ENCODE data around the gene EDDM13.
"Not testable (repeated sequence)": the region's sequence is repeated elsewhere in the genome, so short reads cannot be mapped to it uniquely, and the experiment has no call there.

Gene EDDM13

GRCh38 chr19:56295531-56296455, 23.2 kb downstream of the EDDM13 start:
- DNase-seq (ENCODE audit: low read depth), result no peak

DNA sequence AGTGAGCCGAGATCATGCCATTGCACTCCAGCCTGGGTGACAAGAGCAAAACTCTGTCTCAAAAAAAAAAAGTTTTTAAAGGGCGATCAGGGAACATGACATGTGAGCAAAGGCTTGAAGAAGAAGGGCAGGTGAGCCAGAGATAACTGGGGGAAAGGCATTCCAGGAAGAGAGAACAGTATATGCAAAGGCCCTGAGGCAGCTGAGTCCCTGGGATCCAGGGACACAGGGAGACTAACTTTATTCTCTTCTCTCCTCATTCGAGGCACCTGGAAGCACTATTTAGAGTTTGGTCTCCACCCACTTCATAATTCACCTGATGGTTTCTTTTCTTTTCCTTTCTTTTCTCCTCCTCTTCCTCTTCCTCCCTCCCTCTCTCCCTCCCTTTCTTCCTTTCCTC, 24.5 kb downstream of the EDDM13 start:
- no peak for DNase-seq (ENCODE audit: low read depth)

GRCh38 chr19:56299688-56300087, 27.1 kb downstream of the EDDM13 start:
- no peak for DNase-seq (ENCODE audit: low read depth)

DNA sequence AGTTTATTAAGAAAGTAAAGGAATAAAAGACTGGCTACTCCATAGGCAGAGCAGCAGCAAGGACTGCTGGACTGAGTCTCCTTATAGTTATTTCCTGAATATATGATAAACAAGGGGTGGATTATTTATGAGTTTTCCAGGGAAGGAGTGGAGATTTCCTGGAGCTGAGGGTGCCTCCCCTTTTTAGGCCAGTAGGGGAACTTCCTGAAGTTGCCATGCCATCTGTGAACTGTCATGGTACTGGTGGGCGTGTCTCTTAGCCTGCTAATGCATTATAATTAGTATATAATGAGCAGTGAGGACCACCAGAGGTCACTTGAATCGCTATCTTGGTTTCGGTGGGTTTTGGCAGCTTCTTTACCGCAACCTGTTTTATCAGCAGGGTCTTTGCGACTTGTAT, 28.6 kb downstream of the EDDM13 start:
- DNase-seq (ENCODE audit: low read depth), result no peak

DNA sequence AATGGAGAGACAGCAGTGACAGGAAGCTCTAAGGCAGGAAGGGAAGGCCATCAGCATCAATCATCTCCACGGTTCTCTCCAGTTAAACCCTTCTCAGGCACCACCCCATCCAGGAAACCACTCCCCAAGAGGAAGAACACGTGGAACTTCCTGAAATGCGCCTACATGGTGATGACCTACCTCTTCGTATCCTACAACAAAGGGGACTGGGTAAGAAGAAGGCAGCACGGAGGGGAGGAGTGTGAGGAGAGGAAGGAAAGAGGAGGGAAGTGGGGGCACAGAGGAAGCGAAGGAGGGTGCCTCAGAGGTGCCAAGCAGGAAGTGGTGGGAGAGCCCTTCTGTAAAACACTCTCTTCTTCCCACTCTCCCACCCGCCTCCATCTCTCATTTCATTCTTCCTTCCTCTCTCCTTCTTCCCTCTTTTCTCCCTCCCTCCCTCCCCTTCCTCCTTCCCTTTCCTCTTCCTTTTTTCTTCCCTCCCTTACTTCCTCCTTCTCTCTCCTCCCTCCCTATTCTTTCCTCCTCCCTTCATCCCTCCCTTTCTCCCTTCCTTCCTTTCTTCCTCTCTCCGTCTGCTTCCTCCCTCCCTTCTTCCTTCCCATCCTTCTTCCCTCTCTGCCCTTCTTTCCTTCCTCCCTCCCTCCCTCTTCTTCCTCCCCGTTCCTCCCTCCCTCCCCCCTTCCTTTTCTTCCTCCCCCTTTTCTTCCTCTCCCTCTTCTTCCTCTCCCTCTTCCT, 29.5 kb downstream of the EDDM13 start:
- DNase-seq (ENCODE audit: low read depth), result no peak

- no peak for DNase-seq (ENCODE audit: low read depth)
These were observed 31.7 kb downstream of the EDDM13 start for GRCh38 chr19:56304243-56304642.

- DNase-seq (ENCODE audit: low read depth), result no peak
These were observed 33.5 kb downstream of the EDDM13 start for GRCh38 chr19:56306016-56306415.

DNA sequence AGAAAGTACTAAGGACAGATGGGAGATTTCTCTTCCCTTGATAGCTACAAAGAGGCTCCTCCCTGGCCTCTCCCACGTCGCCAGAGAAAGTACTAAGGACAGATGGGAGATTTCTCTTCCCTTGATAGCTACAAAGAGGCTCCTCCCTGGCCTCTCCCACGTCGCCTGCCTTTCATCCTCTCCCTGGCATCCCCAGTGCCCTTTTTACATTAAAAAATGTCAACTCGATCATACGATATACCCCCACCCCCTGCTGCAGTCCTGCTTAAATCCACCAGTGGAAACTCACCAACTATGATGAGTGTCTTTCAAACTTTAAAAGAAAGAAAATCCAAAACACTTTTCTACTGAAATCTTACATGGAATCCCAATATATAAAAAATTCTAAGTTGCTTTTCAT, 34.5 kb downstream of the EDDM13 start:
- DNase-seq (ENCODE audit: low read depth), result not testable (repeated sequence)

GRCh38 chr19:56308792-56309191, 36.2 kb downstream of the EDDM13 start:
- no peak for DNase-seq (ENCODE audit: low read depth)

- DNase-seq (ENCODE audit: low read depth), result peak; percentile 17
These were observed 37.1 kb downstream of the EDDM13 start for GRCh38 chr19:56309511-56310185.

DNA sequence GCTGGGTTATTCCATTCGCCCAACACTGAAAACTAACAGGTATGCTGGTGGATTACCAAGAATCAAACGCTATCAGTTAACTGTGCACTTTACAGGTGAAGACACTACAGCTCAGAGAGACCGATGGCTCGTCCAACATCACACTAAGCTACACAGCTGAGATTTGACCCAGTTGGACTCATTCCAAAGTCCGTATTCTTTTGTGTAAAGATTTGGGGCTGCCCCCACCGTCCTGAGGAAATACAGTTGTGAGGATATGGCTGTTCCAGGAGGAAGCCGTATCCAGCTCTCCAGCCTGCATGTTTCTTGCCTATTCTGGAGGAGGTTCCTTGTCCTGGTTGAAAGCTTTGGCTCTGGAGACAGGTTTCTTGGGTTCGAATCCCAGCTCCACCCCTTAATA, 37.9 kb downstream of the EDDM13 start:
- no peak for DNase-seq (ENCODE audit: low read depth)

GRCh38 chr19:56312342-56312741, 39.8 kb downstream of the EDDM13 start:
- no peak for DNase-seq (ENCODE audit: low read depth)

- no peak for DNase-seq (ENCODE audit: low read depth)
These were observed 40.5 kb downstream of the EDDM13 start for GRCh38 chr19:56312787-56313657.

DNA sequence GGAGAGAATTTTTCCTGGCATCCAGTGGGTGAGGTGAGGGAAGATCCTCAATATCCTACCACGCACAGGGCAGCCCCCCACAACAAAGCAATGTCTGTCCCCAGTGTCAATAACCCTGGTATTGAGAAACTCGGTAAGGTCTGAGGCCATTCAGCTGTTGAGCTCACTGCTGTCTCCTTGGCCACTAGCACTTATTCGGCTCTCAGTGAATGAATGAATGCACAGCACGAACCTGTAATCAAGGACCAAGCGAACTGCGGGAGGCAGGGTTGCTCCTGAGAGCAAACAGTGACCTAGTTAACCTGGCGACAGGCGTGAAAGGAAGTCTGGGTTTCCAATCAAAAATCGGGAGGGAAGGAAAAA, 41.5 kb downstream of the EDDM13 start:
- no peak for DNase-seq (ENCODE audit: low read depth)

GRCh38 chr19:56314381-56315076, 42.0 kb downstream of the EDDM13 start, which contains the start of gene ZSCAN5A:
Gene ZSCAN5A (minus strand): TSS chr19:56314839. CDS start chr19:56225046, 89,793 bp downstream.
- peak; percentile 97 for DNase-seq (ENCODE audit: low read depth)

- peak; percentile 98 for DNase-seq (ENCODE audit: low read depth)
These were observed 42.7 kb downstream of the EDDM13 start for GRCh38 chr19:56315077-56315828.

- DNase-seq (ENCODE audit: low read depth), result no peak
These were observed 44.2 kb downstream of the EDDM13 start for GRCh38 chr19:56316728-56317127.

- DNase-seq (ENCODE audit: low read depth), result no peak
These were observed 45.2 kb downstream of the EDDM13 start for GRCh38 chr19:56317749-56318148.

GRCh38 chr19:56319991-56320390, 47.4 kb downstream of the EDDM13 start:
- no peak for DNase-seq (ENCODE audit: low read depth)

Data from HS-27A (cell line).